ENCODE measurements around the gene ZNF302.

- no peak for TF ChIP-seq CTCF (conservative IDR thresholded peaks at IDR 0.05; ENCODE audit: low read depth in 2 of 2)
- no peak for TF ChIP-seq EZH2 (IDR thresholded peaks at IDR 0.05; ENCODE audit: low read depth, unreplicated experiment)
- TF ChIP-seq ETS1 (IDR thresholded peaks at IDR 0.05): no peak
- TF ChIP-seq CREB1 (CRISPR knock-in tag; IDR thresholded peaks at IDR 0.05; ENCODE audit: low read depth): no peak
- no peak for TF ChIP-seq POLR2AphosphoS5 (IDR thresholded peaks at IDR 0.05; ENCODE audit: low read depth)
- no peak for TF ChIP-seq REST (IDR thresholded peaks at IDR 0.05; ENCODE audit: unreplicated experiment)
- no peak for TF ChIP-seq EZH2phosphoT487 (IDR thresholded peaks at IDR 0.05; ENCODE audit: unreplicated experiment)
- no peak for TF ChIP-seq STAT1 (IDR thresholded peaks at IDR 0.05; ENCODE audit: unreplicated experiment)
- no peak for TF ChIP-seq ZNF331 (CRISPR knock-in tag; IDR thresholded peaks at IDR 0.05; ENCODE audit: low read depth)
- TF ChIP-seq ZNF114 (CRISPR knock-in tag; IDR thresholded peaks at IDR 0.05): no peak
- TF ChIP-seq JUNB (IDR thresholded peaks at IDR 0.05; ENCODE audit: unreplicated experiment): no peak
- no peak for TF ChIP-seq ZNF462 (CRISPR knock-in tag; IDR thresholded peaks at IDR 0.05)
- TF ChIP-seq NANOG (IDR thresholded peaks at IDR 0.05; ENCODE audit: borderline replicate concordance): no peak
These were observed 3.9 kb upstream of the ZNF302 start for GRCh38 chr19:34673590-34673989.
